OCI-LY3 (cell line): ENCODE results near the gene BCAR3.

ENCODE experiments used
- EZH2phosphoT487 ChIP-seq: fragments of 200-600 bp; shearing (Covaris generic); IDR thresholded peaks from 2 replicates; pipeline ENCODE4 v1.6.1; 2018; ENCODE audit warnings: antibody characterized with exemption, mixed run types, low read depth
- TF ChIP-seq, protein P1 (sequence below): fragments of 200-600, 300-600 bp; sonication (generic); IDR thresholded peaks from 2 replicates; pipeline ENCODE4 v1.5.1; 2014; ENCODE audit warnings: antibody characterized with exemption, low read length, low read depth

DNA sequence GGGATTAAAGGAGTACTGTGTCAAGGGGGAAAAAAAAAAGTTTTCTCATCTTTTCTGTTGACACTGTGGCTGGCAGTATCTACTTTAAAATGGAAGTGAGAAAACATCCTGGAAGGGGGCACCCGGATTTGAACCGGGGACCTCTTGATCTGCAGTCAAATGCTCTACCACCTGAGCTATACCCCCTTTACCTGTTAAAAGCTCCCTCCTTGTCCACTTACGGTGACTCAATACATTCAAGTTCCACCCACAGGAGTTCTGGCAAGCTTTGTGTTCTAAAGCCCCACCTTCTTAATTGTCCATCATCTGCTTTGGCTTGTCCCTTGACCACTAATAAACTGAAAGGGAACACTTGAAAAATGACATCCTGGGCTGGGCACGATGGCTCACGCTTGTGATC, 165.5 kb downstream of the BCAR3 start:
- TF ChIP-seq, protein P1, sequence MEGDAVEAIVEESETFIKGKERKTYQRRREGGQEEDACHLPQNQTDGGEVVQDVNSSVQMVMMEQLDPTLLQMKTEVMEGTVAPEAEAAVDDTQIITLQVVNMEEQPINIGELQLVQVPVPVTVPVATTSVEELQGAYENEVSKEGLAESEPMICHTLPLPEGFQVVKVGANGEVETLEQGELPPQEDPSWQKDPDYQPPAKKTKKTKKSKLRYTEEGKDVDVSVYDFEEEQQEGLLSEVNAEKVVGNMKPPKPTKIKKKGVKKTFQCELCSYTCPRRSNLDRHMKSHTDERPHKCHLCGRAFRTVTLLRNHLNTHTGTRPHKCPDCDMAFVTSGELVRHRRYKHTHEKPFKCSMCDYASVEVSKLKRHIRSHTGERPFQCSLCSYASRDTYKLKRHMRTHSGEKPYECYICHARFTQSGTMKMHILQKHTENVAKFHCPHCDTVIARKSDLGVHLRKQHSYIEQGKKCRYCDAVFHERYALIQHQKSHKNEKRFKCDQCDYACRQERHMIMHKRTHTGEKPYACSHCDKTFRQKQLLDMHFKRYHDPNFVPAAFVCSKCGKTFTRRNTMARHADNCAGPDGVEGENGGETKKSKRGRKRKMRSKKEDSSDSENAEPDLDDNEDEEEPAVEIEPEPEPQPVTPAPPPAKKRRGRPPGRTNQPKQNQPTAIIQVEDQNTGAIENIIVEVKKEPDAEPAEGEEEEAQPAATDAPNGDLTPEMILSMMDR = no peak
- no peak for TF ChIP-seq EZH2phosphoT487
